HG03108 (cell line): ENCODE measurements around the gene CCZ1.
"Not testable (repeated sequence)": the region's sequence is repeated elsewhere in the genome, so short reads cannot be mapped to it uniquely, and the experiment has no call there.

ENCODE experiments used
- ATAC-seq: cut with Tn5 transposase; IDR thresholded peaks from one replicate; pipeline ENCODE4 v1.9.1; 2021; ENCODE audit warnings: moderate library complexity; ENCODE audit not compliant: unreplicated experiment

The CCZ1 gene

DNA sequence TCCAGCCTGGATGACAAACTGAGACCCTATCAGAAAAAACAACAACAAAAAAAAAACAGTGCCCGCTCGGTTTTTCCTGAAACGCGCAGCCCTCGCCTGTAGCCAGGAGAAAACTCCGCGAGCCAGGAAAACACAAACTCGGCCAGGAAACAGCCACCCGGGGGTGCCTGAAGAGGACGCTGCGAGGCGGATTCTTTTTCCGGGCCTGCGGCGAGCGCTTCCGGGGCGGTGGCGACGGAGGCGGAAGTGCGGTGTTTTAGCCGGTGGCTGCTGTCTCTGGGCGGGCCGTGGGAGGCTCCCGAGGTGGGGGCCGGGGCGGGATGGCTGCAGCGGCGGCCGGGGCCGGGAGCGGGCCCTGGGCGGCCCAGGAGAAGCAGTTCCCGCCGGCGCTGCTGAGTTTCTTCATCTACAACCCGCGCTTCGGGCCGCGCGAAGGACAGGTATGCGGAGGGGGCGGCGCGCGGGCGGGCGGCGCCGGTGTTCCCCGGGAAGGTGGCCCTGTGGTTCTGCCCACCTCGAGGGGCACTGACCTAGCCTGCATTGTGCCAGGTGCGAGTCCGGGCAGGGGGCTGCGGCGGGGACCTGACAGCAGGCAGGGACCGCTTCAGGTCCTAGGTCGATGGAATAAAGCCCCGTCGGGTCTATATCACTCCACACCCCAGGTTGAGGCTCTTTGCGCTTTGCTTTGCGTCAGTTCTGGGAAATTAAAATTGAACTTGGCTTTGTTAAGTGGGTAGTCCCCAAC, at the start of gene CCZ1:
TSS of gene CCZ1 (plus strand) at position 254 of the 745 bp plus-strand sequence. CDS start at position 321, 67 bp downstream.
- ATAC-seq = peak; percentile 90

- ATAC-seq = no peak
These were observed 47.6 kb upstream of the CCZ1 start for GRCh38 chr7:5850944-5851343.

GRCh38 chr7:5854738-5855137, 43.8 kb upstream of the CCZ1 start:
- no peak for ATAC-seq

- not testable (repeated sequence) for ATAC-seq
These were observed 41.4 kb upstream of the CCZ1 start for GRCh38 chr7:5857041-5857575.

DNA sequence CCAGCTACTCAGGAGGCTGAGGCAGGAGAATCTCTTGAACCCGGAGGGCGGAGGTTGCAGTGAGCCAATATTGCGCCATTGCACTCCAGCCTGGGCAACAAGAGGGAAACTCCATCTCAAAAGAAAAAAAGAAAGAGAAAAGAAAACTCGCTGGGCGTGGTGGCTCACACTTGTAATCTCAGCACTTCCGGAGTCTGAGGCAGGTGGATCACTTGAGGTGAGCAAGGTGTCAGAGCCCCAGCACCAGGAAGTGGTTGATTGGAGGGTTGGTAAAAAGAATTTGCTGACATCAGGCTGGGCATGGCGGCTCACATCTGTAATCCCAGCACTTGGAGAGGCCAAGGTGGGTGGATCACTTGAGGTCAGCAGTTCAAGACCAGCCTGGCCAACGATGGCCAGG, 40.0 kb upstream of the CCZ1 start:
- not testable (repeated sequence) for ATAC-seq

GRCh38 chr7:5861281-5861680, 37.3 kb upstream of the CCZ1 start:
- not testable (repeated sequence) for ATAC-seq

GRCh38 chr7:5862753-5863366, 35.7 kb upstream of the CCZ1 start:
- ATAC-seq = not testable (repeated sequence)

DNA sequence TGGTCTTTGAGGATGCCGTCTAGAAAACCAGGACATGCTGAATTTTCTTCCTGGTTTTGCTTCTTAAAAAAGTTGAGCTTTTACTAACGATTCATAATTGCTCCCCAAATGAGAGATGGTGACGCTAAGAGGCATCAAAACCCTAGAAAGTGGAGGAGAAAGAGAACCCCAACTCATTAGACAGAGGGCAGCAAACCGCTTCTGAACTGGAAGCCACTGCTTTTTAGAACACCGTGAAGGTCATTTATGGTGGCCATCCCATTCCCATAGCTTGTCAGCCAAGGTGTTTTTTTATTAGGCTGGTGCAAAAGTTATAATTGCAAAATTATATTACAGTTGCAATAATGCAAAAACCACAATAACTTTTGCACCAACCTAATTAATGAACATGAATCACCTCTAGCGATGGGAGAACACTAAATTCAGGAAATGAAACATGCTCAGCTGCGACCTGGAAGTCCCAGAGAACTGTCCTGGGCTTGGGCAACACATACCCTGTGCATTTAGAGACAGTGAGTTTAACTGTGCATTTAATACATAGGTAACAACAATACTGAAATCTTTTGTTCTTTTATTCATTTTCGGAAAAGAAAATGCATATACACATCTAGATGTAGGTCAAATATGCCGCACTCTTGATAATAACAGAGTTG, 33.1 kb upstream of the CCZ1 start:
- ATAC-seq = not testable (repeated sequence)

DNA sequence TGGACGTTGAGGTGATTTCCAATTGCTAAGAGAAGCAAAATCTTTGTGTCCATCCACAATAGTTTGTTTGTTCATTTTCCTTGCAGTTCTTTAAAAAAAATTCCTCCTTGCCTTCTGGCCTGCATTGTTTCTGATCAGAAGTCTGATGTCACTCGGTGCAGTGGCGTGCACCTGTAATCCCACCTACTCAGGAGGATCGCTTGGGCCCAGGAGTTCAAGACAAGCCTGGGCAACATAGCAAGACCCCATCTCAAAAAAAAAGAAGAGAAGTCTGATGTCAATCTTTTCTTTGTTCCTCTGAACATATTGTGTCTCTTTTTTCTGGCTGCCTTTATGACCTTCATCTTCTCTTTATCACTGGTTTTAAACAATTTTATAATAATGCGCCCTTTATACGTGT, 31.5 kb upstream of the CCZ1 start:
- no peak for ATAC-seq

DNA sequence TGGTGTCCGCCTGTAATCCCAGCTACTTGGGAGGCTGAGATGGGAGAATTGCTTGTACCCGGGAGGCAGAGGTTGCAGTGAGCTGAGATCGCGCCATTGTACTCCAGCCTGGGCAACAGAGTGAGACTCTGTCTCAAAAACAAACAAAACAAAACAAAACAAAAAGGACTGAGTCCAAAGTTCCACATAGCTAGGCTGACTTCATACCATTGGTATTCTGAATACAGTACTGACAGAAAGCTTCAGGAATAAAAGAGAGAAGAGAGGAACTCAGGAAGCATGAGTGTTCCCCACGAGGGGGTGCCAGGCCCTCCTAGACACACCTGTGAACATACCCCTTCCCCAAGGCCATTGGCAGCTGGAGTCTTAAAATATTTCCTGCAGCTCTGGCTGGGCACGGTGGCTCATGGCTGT, 29.6 kb upstream of the CCZ1 start:
- not testable (repeated sequence) for ATAC-seq

GRCh38 chr7:5869691-5870090, 28.8 kb upstream of the CCZ1 start:
- no peak for ATAC-seq

GRCh38 chr7:5870311-5870710, 28.2 kb upstream of the CCZ1 start:
- ATAC-seq = no peak

DNA sequence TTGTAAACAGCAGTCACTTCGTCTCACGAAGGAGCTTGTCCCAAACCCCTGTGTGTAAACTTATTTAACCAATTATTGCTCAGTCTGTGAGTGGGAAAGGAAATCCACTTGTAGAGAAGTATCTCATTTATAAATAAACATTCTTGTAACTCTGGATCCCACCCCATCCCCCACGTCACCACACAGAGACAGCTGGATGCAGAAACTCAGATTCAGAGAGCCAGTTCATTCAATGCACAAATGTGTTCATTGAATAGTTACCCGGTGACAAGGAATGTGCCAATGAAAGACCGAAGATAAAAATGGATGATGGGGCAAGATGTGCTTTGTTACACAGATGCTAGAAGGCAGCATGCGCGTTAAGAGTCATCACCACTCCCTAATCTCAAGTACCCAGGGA, 26.2 kb upstream of the CCZ1 start:
- ATAC-seq = no peak

DNA sequence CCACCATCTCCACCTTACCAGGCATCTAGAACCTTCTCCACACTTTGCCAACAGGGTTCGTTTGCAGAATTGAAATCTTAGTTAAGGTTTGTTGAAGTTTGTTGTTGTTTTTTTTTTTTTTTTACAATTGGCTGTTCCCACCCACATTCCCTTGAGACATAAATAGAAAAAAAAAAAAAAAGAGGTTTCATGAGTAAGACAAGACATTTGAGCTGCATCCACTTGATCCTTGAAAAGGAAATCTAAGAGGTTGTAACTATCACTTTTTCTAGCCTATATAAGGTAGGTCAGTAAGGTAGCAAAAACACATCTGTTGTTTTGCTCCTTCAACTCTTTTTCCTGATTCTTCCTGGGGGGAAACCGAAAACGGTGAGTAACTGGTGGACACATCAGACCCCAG, 18.9 kb upstream of the CCZ1 start:
- not testable (repeated sequence) for ATAC-seq

DNA sequence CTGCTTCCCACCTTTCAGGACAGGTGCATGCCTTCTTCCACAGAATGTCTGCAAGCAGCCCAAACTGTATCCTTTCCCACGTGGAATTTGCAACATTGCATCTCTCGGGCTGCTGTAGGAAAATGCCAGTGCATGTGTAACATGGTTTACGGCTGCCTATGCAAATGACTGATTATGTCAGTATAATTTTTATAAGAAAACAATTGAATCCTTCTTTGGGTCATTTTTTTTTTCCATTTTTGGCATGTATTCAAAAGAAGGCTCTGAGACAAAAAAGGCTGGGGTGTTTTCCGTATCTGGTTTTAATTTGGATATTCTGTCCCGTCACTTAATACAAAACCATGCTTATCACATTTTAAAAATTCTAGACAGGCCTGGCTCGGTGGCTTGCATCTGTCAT, 18.4 kb upstream of the CCZ1 start:
- ATAC-seq = not testable (repeated sequence)

DNA sequence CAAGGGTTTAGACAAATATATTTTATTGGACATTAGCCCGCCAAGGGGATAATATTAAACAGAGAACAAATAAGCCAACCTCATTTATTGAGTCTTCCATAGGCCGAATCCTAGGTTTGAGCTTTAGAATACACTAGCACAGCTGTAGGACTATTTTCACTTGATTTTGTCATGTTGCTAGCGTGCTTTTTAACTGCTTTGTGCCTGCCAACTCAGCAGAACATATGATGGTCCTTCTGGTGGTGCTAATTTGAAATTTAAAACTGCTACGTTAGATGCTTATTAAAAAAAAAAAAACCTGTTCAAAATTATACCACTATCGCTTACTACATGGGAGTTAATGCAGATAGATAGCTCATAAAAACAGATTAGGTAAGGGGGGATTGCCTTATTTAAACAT, 14.1 kb upstream of the CCZ1 start:
- not testable (repeated sequence) for ATAC-seq

GRCh38 chr7:5888021-5888420, 10.5 kb upstream of the CCZ1 start:
- not testable (repeated sequence) for ATAC-seq

DNA sequence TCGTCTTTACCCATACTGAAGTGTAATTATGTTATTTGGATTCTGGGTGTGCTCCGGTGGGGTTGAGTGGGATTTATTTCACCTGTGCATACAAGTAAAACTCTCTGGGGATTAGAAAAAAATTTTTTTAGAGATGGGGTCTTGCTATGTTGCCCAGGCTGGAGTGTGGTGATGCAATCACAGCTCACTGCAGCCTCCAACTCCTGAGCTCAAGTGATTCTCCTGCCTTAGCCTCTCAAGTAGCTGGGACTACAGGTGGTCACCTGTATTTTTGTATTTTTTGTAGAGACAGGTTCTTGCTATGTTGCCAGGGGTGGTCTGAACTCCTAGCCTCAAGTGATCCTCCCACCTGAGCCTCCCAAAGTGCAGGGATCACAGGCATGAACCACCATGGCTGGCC, 8.3 kb upstream of the CCZ1 start:
- ATAC-seq = not testable (repeated sequence)

DNA sequence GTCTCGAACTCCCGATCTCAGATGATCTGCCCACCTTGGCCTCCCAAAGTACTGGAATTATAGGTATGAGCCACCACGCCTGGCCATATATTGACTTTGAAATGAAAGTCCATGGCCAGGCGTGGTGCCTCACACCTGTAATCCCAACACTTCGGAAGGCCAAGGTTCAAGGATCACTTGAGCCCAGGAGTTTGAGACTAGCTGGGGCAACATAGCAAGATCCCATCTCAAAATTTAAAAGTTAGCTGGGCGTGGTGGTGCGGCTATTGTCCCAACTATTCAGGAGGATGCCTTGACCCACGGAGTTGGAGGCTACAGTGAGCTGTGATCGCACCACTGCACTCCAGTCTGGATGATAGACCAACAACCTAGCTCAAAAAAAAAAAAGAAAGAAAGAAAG, 6.0 kb upstream of the CCZ1 start:
- no peak for ATAC-seq

- ATAC-seq = not testable (repeated sequence)
These were observed 1.1 kb upstream of the CCZ1 start for GRCh38 chr7:5897369-5897919.

- not testable (repeated sequence) for ATAC-seq
These were observed 4.5 kb downstream of the CCZ1 start for GRCh38 chr7:5903002-5903401.
